ENCODE results near the gene CCL25. TPM values are rescaled to one million over a fixed set of nuclear protein-coding genes. Genes with fewer than 3 reads are reported as not detected.
"Not testable (repeated sequence)": the region's sequence is repeated elsewhere in the genome, so short reads cannot be mapped to it uniquely, and the experiment has no call there.

The CCL25 gene
- total and polyA plus RNA-seq, 9 of the 15 experiments (the other 6 are each of a cell fraction or from before 2014, with no cell fraction given), result 0.15 TPM; not detected in 8

DNA sequence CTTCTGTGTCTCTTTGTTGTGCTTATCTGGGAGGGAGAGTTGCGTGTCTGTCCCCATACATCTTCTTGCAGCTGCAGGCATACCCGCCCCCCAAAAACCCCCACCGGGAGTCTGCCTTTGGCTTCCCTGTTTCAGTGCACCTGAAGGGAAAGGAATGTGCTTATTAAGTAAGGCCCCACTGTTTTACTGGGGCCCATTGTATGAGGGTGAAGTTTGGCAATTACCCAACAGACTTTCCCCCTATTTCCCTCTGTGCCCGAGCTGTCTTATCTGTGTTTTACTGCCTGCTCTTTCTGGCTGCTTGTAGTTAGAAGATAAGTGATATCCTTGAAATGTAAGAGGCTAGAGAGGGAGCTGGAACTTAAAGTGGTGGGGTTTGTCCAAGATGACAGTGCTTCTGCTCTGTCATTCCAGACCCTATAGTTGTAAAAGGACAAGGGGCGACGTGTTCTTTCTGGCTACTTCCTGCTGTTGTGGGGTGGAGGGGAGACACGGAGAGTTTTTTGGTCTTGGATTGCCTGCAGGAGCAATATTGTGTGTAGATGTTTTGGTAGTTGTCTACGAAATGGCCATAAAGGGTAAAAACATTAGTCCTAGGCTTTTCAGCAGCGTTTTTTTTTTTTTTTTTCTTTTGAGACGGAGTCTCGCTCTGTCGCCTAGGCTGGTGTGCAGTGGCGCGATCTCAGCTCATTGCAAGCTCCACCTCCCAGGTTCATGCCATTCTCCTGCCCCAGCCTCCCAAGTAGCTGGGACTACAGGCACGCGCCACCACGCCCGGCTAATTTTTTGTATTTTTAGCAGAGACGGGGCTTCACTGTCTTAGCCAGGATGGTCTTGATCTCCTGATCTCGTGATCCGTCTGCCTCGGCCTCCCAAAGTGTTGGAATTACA is 19.0 kb upstream of the CCL25 start (continued):
- peak; percentile 94 for TF ChIP-seq BCOR (IDR thresholded peaks at IDR 0.05)
- peak; percentile 97 for TF ChIP-seq NCOR1 (IDR thresholded peaks at IDR 0.05)
- 0 out of 2 replicates have a peak, but pooled peaks have one; percentile 61 for TF ChIP-seq PHB2 (IDR thresholded peaks at IDR 0.05; ENCODE audit: low read depth)
- peak; percentile 49 to 52; a peak in 2 of 4 replicates for TF ChIP-seq KDM1A (IDR thresholded peaks at IDR 0.05)
- peak; percentile 24; the same call in 1 of the 2 replicates for TF ChIP-seq NCOA1 (IDR thresholded peaks at IDR 0.05; ENCODE audit: low read depth)
- TF ChIP-seq NBN (IDR thresholded peaks at IDR 0.05; ENCODE audit: low read depth), result peak; percentile 72
- peak; percentile 44; the same call in 1 of the 2 replicates for TF ChIP-seq ZBTB2 (IDR thresholded peaks at IDR 0.05)
- TF ChIP-seq KHSRP (IDR thresholded peaks at IDR 0.05), result peak; percentile 47; the same call in 1 of the 2 replicates
- peak; percentile 97 for TF ChIP-seq CBFA2T2 (conservative IDR thresholded peaks at IDR 0.05)
- TF ChIP-seq CHD2 (IDR thresholded peaks at IDR 0.05; ENCODE audit: low read depth, low read length), result peak; percentile 15; the same call in 1 of the 2 replicates
- TF ChIP-seq CBX1 (IDR thresholded peaks at IDR 0.05; ENCODE audit: low read depth), result peak; percentile 90; the same call in 1 of the 2 replicates
- TF ChIP-seq MTA2 (IDR thresholded peaks at IDR 0.05; ENCODE audit: low read depth), result peak; percentile 93
- peak; percentile 79 for TF ChIP-seq CCNT2 (IDR thresholded peaks at IDR 0.05; ENCODE audit: borderline replicate concordance, extremely low read depth, insufficient read length, low read depth, low read length)
- TF ChIP-seq ZFX (CRISPR knock-in tag; IDR thresholded peaks at IDR 0.05), result peak; percentile 43; the same call in 1 of the 2 replicates
- 0 out of 2 replicates have a peak, but pooled peaks have one; percentile 55 for TF ChIP-seq ZBTB17 (CRISPR knock-in tag; IDR thresholded peaks at IDR 0.05)
- TF ChIP-seq ZNF41 (CRISPR knock-in tag; conservative IDR thresholded peaks at IDR 0.05), result peak; percentile 71; the same call in 1 of the 2 replicates
- peak; percentile 85 for TF ChIP-seq CEBPB (tag; IDR thresholded peaks at IDR 0.05)
- peak; percentile 57 for TF ChIP-seq TBP (optimal IDR thresholded peaks at IDR 0.05; ENCODE audit: low read depth, low read length)
- TF ChIP-seq POLR2B (IDR thresholded peaks at IDR 0.05; ENCODE audit: low read depth, partially characterized antibody), result peak; percentile 69
- TF ChIP-seq HMBOX1 (IDR thresholded peaks at IDR 0.05), result peak; percentile 19; the same call in 1 of the 2 replicates
- TF ChIP-seq, protein P1, sequence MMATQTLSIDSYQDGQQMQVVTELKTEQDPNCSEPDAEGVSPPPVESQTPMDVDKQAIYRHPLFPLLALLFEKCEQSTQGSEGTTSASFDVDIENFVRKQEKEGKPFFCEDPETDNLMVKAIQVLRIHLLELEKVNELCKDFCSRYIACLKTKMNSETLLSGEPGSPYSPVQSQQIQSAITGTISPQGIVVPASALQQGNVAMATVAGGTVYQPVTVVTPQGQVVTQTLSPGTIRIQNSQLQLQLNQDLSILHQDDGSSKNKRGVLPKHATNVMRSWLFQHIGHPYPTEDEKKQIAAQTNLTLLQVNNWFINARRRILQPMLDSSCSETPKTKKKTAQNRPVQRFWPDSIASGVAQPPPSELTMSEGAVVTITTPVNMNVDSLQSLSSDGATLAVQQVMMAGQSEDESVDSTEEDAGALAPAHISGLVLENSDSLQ (IDR thresholded peaks at IDR 0.05), result peak; percentile 72; the same call in 1 of the 2 replicates
- peak; percentile 74; the same call in 1 of the 2 replicates for TF ChIP-seq TAF7 (tag; IDR thresholded peaks at IDR 0.05)
- TF ChIP-seq ELF1 (tag; IDR thresholded peaks at IDR 0.05), result 0 out of 2 replicates have a peak, but pooled peaks have one; percentile 54
- peak; percentile 99 for TF ChIP-seq ARID1B (IDR thresholded peaks at IDR 0.05)
- peak in 1 of 2 experiments; percentile 55; a peak in 1 of 4 replicates for TF ChIP-seq ETV6 (IDR thresholded peaks at IDR 0.05; ENCODE audit: borderline replicate concordance in 1 of 2, low read depth in 2 of 2, low read length in 1 of 2)
- TF ChIP-seq ETV6 (CRISPR knock-in tag; IDR thresholded peaks at IDR 0.05; ENCODE audit: borderline replicate concordance), result not testable (repeated sequence)
- TF ChIP-seq LEF1 (IDR thresholded peaks at IDR 0.05), result peak; percentile 96
- peak; percentile 36 for TF ChIP-seq TAF1 (IDR thresholded peaks at IDR 0.05; ENCODE audit: control insufficient read depth, extremely low read depth, insufficient read depth, low read length, severe bottlenecking)
